ENCODE measurements around the gene HHAT.

- no peak for TF ChIP-seq CTCF (conservative IDR thresholded peaks at IDR 0.05; ENCODE audit: low read length)
- no peak for TF ChIP-seq EZH2phosphoT487 (IDR thresholded peaks at IDR 0.05; ENCODE audit: borderline replicate concordance, low read depth, low read length)
These were observed 23.9 kb downstream of the HHAT start for GRCh38 chr1:210352575-210352974.
